ENCODE data around the gene HTATIP2.

- TF ChIP-seq, protein P1, sequence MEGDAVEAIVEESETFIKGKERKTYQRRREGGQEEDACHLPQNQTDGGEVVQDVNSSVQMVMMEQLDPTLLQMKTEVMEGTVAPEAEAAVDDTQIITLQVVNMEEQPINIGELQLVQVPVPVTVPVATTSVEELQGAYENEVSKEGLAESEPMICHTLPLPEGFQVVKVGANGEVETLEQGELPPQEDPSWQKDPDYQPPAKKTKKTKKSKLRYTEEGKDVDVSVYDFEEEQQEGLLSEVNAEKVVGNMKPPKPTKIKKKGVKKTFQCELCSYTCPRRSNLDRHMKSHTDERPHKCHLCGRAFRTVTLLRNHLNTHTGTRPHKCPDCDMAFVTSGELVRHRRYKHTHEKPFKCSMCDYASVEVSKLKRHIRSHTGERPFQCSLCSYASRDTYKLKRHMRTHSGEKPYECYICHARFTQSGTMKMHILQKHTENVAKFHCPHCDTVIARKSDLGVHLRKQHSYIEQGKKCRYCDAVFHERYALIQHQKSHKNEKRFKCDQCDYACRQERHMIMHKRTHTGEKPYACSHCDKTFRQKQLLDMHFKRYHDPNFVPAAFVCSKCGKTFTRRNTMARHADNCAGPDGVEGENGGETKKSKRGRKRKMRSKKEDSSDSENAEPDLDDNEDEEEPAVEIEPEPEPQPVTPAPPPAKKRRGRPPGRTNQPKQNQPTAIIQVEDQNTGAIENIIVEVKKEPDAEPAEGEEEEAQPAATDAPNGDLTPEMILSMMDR (optimal IDR thresholded peaks at IDR 0.05 in 1 of 3, IDR thresholded peaks at IDR 0.05 in 1 of 3, conservative IDR thresholded peaks at IDR 0.05 in 1 of 3; ENCODE audit: extremely low read depth in 1 of 3, insufficient read depth in 2 of 3, low read length in 3 of 3) = no peak
- TF ChIP-seq EZH2 (IDR thresholded peaks at IDR 0.05; ENCODE audit: low read length) = no peak
Observed at GRCh38 chr11:20421946-20422345, 58.4 kb downstream of the HTATIP2 start.
